Keratinocyte (primary cell): ENCODE data around the gene RPL13A. TPM values are rescaled to one million over a fixed set of nuclear protein-coding genes. Genes with fewer than 3 reads are reported as not detected.

Source experiments
- DNase-seq: peaks from one replicate; pipeline ENCODE4 v3.0.0-alpha.2; 2011; ENCODE audit warnings: low read depth, missing footprints, low spot score
- FAIRE-seq: peaks from 2 replicates; lab custom pipeline; 2011; peaks lifted over from hg19 to GRCh38; lab: Jason Lieb, UNC
- H2AFZ ChIP-seq: 2 replicates; pipeline ENCODE4 v1.6.0; 2012; ENCODE audit warnings: low read length, control low read depth, inconsistent platforms; ENCODE audit not compliant: control insufficient read depth
- H3K27ac ChIP-seq: 2 replicates; pipeline ENCODE4 v1.5.1; 2011; ENCODE audit warnings: low read length; ENCODE audit not compliant: control insufficient read depth, insufficient read depth
- H3K27me3 ChIP-seq: 3 replicates; pipeline ENCODE4 v1.6.0; 2011; ENCODE audit warnings: low read length; ENCODE audit not compliant: control insufficient read depth, insufficient read depth; ENCODE audit errors: extremely low read depth
- H3K36me3 ChIP-seq, 2 experiments: 2 replicates in 1 of 2; 3 replicates in 1 of 2; pipeline ENCODE4 v1.5.1; 2011; ENCODE audit warnings: low read length in 2 of 2, mild to moderate bottlenecking in 1 of 2; ENCODE audit not compliant: control insufficient read depth in 2 of 2, insufficient read depth in 2 of 2; ENCODE audit errors: extremely low read depth in 1 of 2
- H3K4me1 ChIP-seq: 3 replicates; pipeline ENCODE4 v1.5.1; 2011; ENCODE audit warnings: low read length; ENCODE audit not compliant: control insufficient read depth, insufficient read depth; ENCODE audit errors: extremely low read depth
- H3K4me2 ChIP-seq: 3 replicates; pipeline ENCODE4 v1.6.0; 2011; ENCODE audit warnings: low read depth, low read length; ENCODE audit not compliant: control insufficient read depth, insufficient read depth; ENCODE audit errors: extremely low read depth
- H3K4me3 ChIP-seq, 3 experiments: fragments of 200-600 bp in 1 of 3; sonication (generic) in 1 of 3; 2 replicates in 2 of 3; 3 replicates in 1 of 3; pipeline ENCODE4 v1.5.1; 2011 to 2016; ENCODE audit warnings: low read length in 3 of 3, mild to moderate bottlenecking in 3 of 3, control low read depth in 2 of 3, inconsistent platforms in 1 of 3, low read depth in 1 of 3, mixed read lengths in 1 of 3, mixed run types in 1 of 3, moderate library complexity in 1 of 3; ENCODE audit not compliant: control insufficient read depth in 2 of 3, insufficient read depth in 2 of 3; ENCODE audit errors: extremely low read depth in 1 of 3
- H3K79me2 ChIP-seq: 2 replicates; pipeline ENCODE4 v1.6.0; 2012; ENCODE audit warnings: low read length; ENCODE audit not compliant: control insufficient read depth, insufficient read depth
- H3K9ac ChIP-seq: 3 replicates; pipeline ENCODE4 v1.6.0; 2011; ENCODE audit warnings: low read length; ENCODE audit not compliant: control insufficient read depth, insufficient read depth; ENCODE audit errors: extremely low read depth
- H3K9me1 ChIP-seq: 3 replicates; pipeline ENCODE4 v1.6.0; 2011; ENCODE audit warnings: low read length; ENCODE audit not compliant: control insufficient read depth, insufficient read depth; ENCODE audit errors: extremely low read depth
- H3K9me3 ChIP-seq: 2 replicates; pipeline ENCODE4 v1.5.1; 2012; ENCODE audit warnings: low read depth, low read length; ENCODE audit not compliant: control insufficient read depth
- H4K20me1 ChIP-seq: 3 replicates; pipeline ENCODE4 v1.6.0; 2011; ENCODE audit warnings: low read length; ENCODE audit not compliant: control insufficient read depth, insufficient read depth; ENCODE audit errors: extremely low read depth
- EZH2 ChIP-seq: IDR thresholded peaks from one replicate; pipeline ENCODE4 v1.6.1; 2012; ENCODE audit warnings: inconsistent platforms, mild to moderate bottlenecking, low read length, moderate library complexity
- dilution Hi-C: fragments of 300-500 bp; cut with MboI; formaldehyde crosslinking; loops from one replicate; pipeline ENCODE4 v1.7.0; 2020; ENCODE audit warnings: low sequenced_read_pairs; ENCODE audit not compliant: extremely low pct_ligation_motif_present
- polyA plus RNA-seq, 5 experiments: library from polyadenylated mRNA; depleted of rRNA in 3 of 5; stranded (reverse) in 3 of 5; stranded (forward) in 1 of 5; unstranded in 1 of 5; fragments of >200 nt; gene quantifications; 1 replicate in 1 of 5; 2 replicates in 3 of 5; 3 replicates in 1 of 5; pipeline versions ENCODE4 v1.2.1 to v1.2.3, GENCODE V29; 2011 to 2012; ENCODE audit warnings: missing spikeins in 2 of 5, low read depth in 1 of 5, low replicate concordance in 1 of 5
- TF ChIP-seq, protein P1 (sequence below), 3 experiments: IDR thresholded peaks in 1 of 3; conservative IDR thresholded peaks in 1 of 3; optimal IDR thresholded peaks in 1 of 3; 2 replicates in 2 of 3; 3 replicates in 1 of 3; pipeline versions ENCODE3 to v1.5.1; 2011; ENCODE audit warnings: low read length in 3 of 3, mild to moderate bottlenecking in 3 of 3, moderate library complexity in 2 of 3, control low read depth in 1 of 3, inconsistent platforms in 1 of 3; ENCODE audit not compliant: insufficient read depth in 2 of 3; ENCODE audit errors: extremely low read depth in 1 of 3

Gene RPL13A
- polyA plus RNA-seq, 1 donor (not counting 4 experiments of a cell fraction or from before 2014, with no cell fraction given) = 3,383 TPM

DNA sequence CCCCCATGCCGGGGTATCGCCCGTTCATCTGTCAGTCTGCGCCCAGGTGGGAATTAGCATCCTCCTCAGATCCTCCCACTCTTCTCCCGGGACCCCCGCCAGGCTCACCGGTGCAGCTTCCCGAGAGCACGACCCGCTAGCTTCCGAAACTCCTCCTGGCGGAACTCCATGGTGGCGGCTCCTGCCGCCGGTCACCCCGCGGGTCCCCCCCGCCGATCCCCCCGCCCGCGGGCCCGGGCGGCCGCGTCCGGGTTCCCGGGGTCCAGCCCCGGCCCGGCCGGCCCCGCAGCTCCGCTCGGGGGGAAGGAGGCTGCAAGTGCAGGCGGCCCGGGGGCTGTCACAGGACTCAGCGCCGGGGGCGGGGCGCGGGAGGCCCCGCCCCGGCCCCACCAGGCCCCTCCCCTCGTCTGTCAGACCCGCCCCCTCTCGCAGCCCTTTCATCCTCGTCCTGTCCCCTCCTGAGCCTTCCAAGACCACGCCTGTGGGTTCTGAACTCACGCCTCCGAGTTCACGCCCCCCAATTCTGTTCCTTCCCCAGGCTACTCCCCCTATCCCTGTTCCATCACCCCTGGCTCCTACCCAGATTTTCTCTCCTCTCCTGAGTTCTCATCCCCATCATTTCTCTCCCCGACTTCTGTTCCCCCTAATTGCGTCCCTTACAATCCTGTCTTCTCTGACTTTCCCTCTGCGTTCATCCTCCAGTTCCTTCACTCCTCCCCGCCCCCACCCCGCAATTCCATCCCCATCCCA is 46.0 kb upstream of the RPL13A start, which contains the start of gene SLC17A7:
Gene SLC17A7, minus strand, starts transcription at position 318 of the 750 bp plus-strand sequence. Its CDS starts 148 bp downstream, at position 170.
- no peak within 1 kb of the TSS for H3K27ac ChIP-seq
- DNase-seq (no peak), FAIRE-seq (no peak)
- peaks cover 7% of the 10 kb centered on the region for H3K4me1 ChIP-seq
- peak within 1 kb of the TSS; percentile 6 to 53 (median 10) for H3K4me3 ChIP-seq
- H3K9ac ChIP-seq = no peak within 1 kb of the TSS
- H3K9me3 ChIP-seq = no peaks in the 10 kb centered on the region
- H3K36me3 ChIP-seq = no peaks in the 10 kb centered on the region
- peak; percentile 91 for TF ChIP-seq EZH2
- TF ChIP-seq, protein P1, sequence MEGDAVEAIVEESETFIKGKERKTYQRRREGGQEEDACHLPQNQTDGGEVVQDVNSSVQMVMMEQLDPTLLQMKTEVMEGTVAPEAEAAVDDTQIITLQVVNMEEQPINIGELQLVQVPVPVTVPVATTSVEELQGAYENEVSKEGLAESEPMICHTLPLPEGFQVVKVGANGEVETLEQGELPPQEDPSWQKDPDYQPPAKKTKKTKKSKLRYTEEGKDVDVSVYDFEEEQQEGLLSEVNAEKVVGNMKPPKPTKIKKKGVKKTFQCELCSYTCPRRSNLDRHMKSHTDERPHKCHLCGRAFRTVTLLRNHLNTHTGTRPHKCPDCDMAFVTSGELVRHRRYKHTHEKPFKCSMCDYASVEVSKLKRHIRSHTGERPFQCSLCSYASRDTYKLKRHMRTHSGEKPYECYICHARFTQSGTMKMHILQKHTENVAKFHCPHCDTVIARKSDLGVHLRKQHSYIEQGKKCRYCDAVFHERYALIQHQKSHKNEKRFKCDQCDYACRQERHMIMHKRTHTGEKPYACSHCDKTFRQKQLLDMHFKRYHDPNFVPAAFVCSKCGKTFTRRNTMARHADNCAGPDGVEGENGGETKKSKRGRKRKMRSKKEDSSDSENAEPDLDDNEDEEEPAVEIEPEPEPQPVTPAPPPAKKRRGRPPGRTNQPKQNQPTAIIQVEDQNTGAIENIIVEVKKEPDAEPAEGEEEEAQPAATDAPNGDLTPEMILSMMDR (optimal IDR thresholded peaks at IDR 0.05 in 1 of 3, IDR thresholded peaks at IDR 0.05 in 1 of 3, conservative IDR thresholded peaks at IDR 0.05 in 1 of 3; ENCODE audit: extremely low read depth in 1 of 3, insufficient read depth in 2 of 3, low read length in 3 of 3) = no peak
- dilution Hi-C loops = no loop called here
- H2AFZ ChIP-seq = no peak within 1 kb of the TSS
- peak within 1 kb of the TSS; percentile 56 for H3K4me2 ChIP-seq
- no peaks in the 10 kb centered on the region for H3K9me1 ChIP-seq
- H3K27me3 ChIP-seq = peaks cover 61% of the 10 kb centered on the region
- H3K79me2 ChIP-seq = no peaks in the 10 kb centered on the region
- H4K20me1 ChIP-seq = no peaks in the 10 kb centered on the region

DNA sequence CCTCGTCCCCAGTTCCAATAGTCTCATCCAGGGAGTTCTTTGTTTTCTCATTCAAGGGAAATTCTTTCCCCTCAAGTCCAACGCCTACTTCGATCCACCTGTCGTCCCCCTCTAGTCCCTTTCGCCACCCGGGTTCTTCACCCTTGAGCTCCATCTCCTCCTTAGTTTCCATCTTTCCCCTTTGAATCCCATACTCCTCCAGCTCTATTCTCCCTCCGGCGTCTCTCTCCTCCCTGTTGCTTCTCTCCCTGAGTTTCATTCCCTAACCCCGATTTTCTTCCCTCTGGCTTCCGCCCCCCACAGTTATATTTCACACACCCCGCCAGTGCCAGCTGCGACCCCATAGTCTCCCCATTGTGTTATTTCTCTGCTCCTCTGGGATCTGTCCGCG is 45.5 kb upstream of the RPL13A start:
- H3K36me3 ChIP-seq = peaks cover 0 to 5% of the 10 kb centered on the region in 2 experiments
- H3K79me2 ChIP-seq = no peaks in the 10 kb centered on the region
- H3K9ac ChIP-seq = no peak overlapping the region
- H3K9me1 ChIP-seq = no peaks in the 10 kb centered on the region
- peaks cover 55% of the 10 kb centered on the region for H3K27me3 ChIP-seq
- H3K27ac ChIP-seq = no peak overlapping the region
- TF ChIP-seq, protein P1 (optimal IDR thresholded peaks at IDR 0.05 in 1 of 3, IDR thresholded peaks at IDR 0.05 in 1 of 3, conservative IDR thresholded peaks at IDR 0.05 in 1 of 3; ENCODE audit: extremely low read depth in 1 of 3, insufficient read depth in 2 of 3, low read length in 3 of 3) = no peak
- peak; percentile 61 for TF ChIP-seq EZH2
- dilution Hi-C loops = no loop called here
- FAIRE-seq (no peak), DNase-seq (no peak)
- peak overlapping the region in 2 of 3 experiments; percentile 6 to 53 for H3K4me3 ChIP-seq
- H3K9me3 ChIP-seq = no peaks in the 10 kb centered on the region
- H4K20me1 ChIP-seq = no peaks in the 10 kb centered on the region
- H3K4me2 ChIP-seq = peak overlapping the region; percentile 49
- H3K4me1 ChIP-seq = peaks cover 7% of the 10 kb centered on the region
- H2AFZ ChIP-seq = no peak overlapping the region
